Loucy (cell line): ENCODE data around the gene GLRX5.
A peak's percentile ranks its signal among the peaks of the same experiment; 100 is the strongest.

Source experiments
- H2AFZ ChIP-seq: fragments of 200-600 bp; sonication (generic); 2 replicates; pipeline ENCODE4 v1.6.0; 2016; ENCODE audit warnings: antibody characterized with exemption, mild to moderate bottlenecking, low read length, moderate library complexity
- H3F3A ChIP-seq: fragments of 200-600 bp; 2 replicates; pipeline ENCODE4 v1.6.0; 2016; ENCODE audit warnings: antibody characterized with exemption, low read depth, mild to moderate bottlenecking
- H3K27me3 ChIP-seq: fragments of 200-600 bp; sonication (generic); 2 replicates; pipeline ENCODE4 v1.6.1; 2014; ENCODE audit warnings: low read length, mild to moderate bottlenecking; ENCODE audit not compliant: insufficient read depth, poor library complexity, severe bottlenecking
- H3K36me3 ChIP-seq: fragments of 200-600 bp; sonication (generic); 2 replicates; pipeline ENCODE4 v1.6.1; 2016; ENCODE audit warnings: low read length; ENCODE audit not compliant: insufficient read depth
- H3K4me1 ChIP-seq: fragments of 200-600 bp; sonication (generic); 2 replicates; pipeline ENCODE4 v1.5.1; 2014; ENCODE audit warnings: low read length, mild to moderate bottlenecking; ENCODE audit not compliant: insufficient read depth, poor library complexity, severe bottlenecking
- H3K4me2 ChIP-seq: fragments of 200-600 bp; sonication (generic); 2 replicates; pipeline ENCODE4 v1.6.0; 2014; ENCODE audit warnings: antibody characterized with exemption, low read length, low read depth, mild to moderate bottlenecking; ENCODE audit not compliant: poor library complexity, severe bottlenecking
- H3K4me3 ChIP-seq: fragments of 200-600 bp; sonication (generic); 2 replicates; pipeline ENCODE4 v1.5.1; 2014; ENCODE audit warnings: low read length, mild to moderate bottlenecking, mixed read lengths; ENCODE audit not compliant: poor library complexity, severe bottlenecking
- H3K79me2 ChIP-seq: fragments of 200-600 bp; sonication (generic); 2 replicates; pipeline ENCODE4 v1.6.1; 2014; ENCODE audit warnings: low read length; ENCODE audit not compliant: insufficient read depth
- H3K9ac ChIP-seq: fragments of 200-600 bp; sonication (generic); 2 replicates; pipeline ENCODE4 v1.6.0; 2014; ENCODE audit warnings: mild to moderate bottlenecking, low read depth, low read length, moderate library complexity; ENCODE audit not compliant: poor library complexity, severe bottlenecking
- H3K9me2 ChIP-seq: fragments of 200-600 bp; sonication (generic); replicated peaks from 2 replicates; pipeline ENCODE4 v1.6.1; 2016; ENCODE audit warnings: low read depth, low read length, mixed read lengths
- H3K9me3 ChIP-seq: fragments of 200-600 bp; sonication (generic); 2 replicates; pipeline ENCODE4 v1.6.1; 2014; ENCODE audit warnings: mild to moderate bottlenecking, antibody characterized with exemption, low read length, low read depth; ENCODE audit not compliant: insufficient read depth
- H4K20me1 ChIP-seq: fragments of 200-600 bp; sonication (generic); 2 replicates; pipeline ENCODE4 v1.6.0; 2014; ENCODE audit warnings: antibody characterized with exemption, low read length, mild to moderate bottlenecking; ENCODE audit not compliant: insufficient read depth, poor library complexity, severe bottlenecking
- CTCF ChIP-seq: fragments of 200-600 bp; sonication (generic); conservative IDR thresholded peaks from 2 replicates; pipeline ENCODE4 v1.5.1; 2014; ENCODE audit warnings: mild to moderate bottlenecking, antibody characterized with exemption, low read length
- EZH2phosphoT487 ChIP-seq: fragments of 200-600 bp; IDR thresholded peaks from 2 replicates; pipeline ENCODE4 v1.6.1; 2018; ENCODE audit warnings: antibody characterized with exemption, mild to moderate bottlenecking, moderate library complexity, borderline replicate concordance

The GLRX5 gene

GRCh38 chr14:95504135-95505029 is 30.5 kb upstream of the GLRX5 start:
- Histone ChIP-seq H3K4me1 (peaks cover 16% of the 10 kb centered on the region), H3K4me3 (no peak overlapping the region), H3K36me3 (no peaks in the 10 kb centered on the region), H3K4me2 (no peak overlapping the region), H3F3A (no peaks in the 10 kb centered on the region), H3K9ac (no peak overlapping the region), H4K20me1 (no peaks in the 10 kb centered on the region), H2AFZ (no peak overlapping the region), H3K27me3 (no peaks in the 10 kb centered on the region), H3K79me2 (no peaks in the 10 kb centered on the region), H3K9me3 (no peaks in the 10 kb centered on the region), H3K9me2 (no peaks in the 10 kb centered on the region)
- TF ChIP-seq CTCF (no peak), EZH2phosphoT487 (no peak)

- H3K4me1 ChIP-seq: peaks cover 16% of the 10 kb centered on the region
- H3K9ac ChIP-seq: no peak overlapping the region
- H3K27me3 ChIP-seq: no peaks in the 10 kb centered on the region
- H3K9me3 ChIP-seq: no peaks in the 10 kb centered on the region
- H2AFZ ChIP-seq: no peak overlapping the region
- H3K9me2 ChIP-seq: no peaks in the 10 kb centered on the region
- no peak overlapping the region for H3K4me2 ChIP-seq
- H4K20me1 ChIP-seq: no peaks in the 10 kb centered on the region
- H3K36me3 ChIP-seq: no peaks in the 10 kb centered on the region
- H3K4me3 ChIP-seq: no peak overlapping the region
- TF ChIP-seq EZH2phosphoT487: no peak
- no peak for TF ChIP-seq CTCF
- H3F3A ChIP-seq: no peaks in the 10 kb centered on the region
- H3K79me2 ChIP-seq: no peaks in the 10 kb centered on the region
Observed at GRCh38 chr14:95505030-95505589, 29.7 kb upstream of the GLRX5 start.

GRCh38 chr14:95507174-95507573 is 27.7 kb upstream of the GLRX5 start:
- H3K9me3 ChIP-seq: no peaks in the 10 kb centered on the region
- no peaks in the 10 kb centered on the region for H3K36me3 ChIP-seq
- no peaks in the 10 kb centered on the region for H3K9me2 ChIP-seq
- no peak overlapping the region for H3K9ac ChIP-seq
- no peaks in the 10 kb centered on the region for H4K20me1 ChIP-seq
- H3K27me3 ChIP-seq: no peaks in the 10 kb centered on the region
- no peaks in the 10 kb centered on the region for H3F3A ChIP-seq
- no peak for TF ChIP-seq EZH2phosphoT487
- no peak for TF ChIP-seq CTCF
- no peak overlapping the region for H3K4me3 ChIP-seq
- no peaks in the 10 kb centered on the region for H3K79me2 ChIP-seq
- H2AFZ ChIP-seq: no peak overlapping the region
- H3K4me1 ChIP-seq: peaks cover 16% of the 10 kb centered on the region
- H3K4me2 ChIP-seq: peak overlapping the region; percentile 11
